H1 (cell line): ENCODE data around the gene FAM120B. TPM values are rescaled to one million over a fixed set of nuclear protein-coding genes. Genes with fewer than 3 reads are reported as not detected.

ENCODE experiments used
- JUN ChIP-seq: IDR thresholded peaks from 2 replicates; pipeline ENCODE4 v1.6.1; 2011; ENCODE audit warnings: low read depth, mild to moderate bottlenecking, improper control_type of control experiment, low read length
- SRF ChIP-seq: IDR thresholded peaks from 2 replicates; pipeline ENCODE4 v1.6.1; 2011; ENCODE audit warnings: mild to moderate bottlenecking, low read depth, low read length, moderate library complexity
- polyA plus RNA-seq, 7 experiments: library from polyadenylated mRNA; depleted of rRNA in 3 of 7; stranded (reverse) in 5 of 7; unstranded in 2 of 7; fragments of >200 nt in 5 of 7; fragments of 200-250 nt in 2 of 7; gene quantifications; 1 replicate in 5 of 7; 2 replicates in 1 of 7; 4 replicates in 1 of 7; pipeline versions ENCODE4 v1.2.1 to v1.2.3, GENCODE V29; 2011 to 2013; ENCODE audit warnings: missing spikeins in 2 of 7, mixed read lengths in 2 of 7
- total RNA-seq: library from RNA; stranded (reverse); fragmentation: NEBNext Ultra II Directional; extraction: Animal tissue kit (Norgen Biotek cat#: 25700); gene quantifications from 2 replicates; pipeline ENCODE4 v1.2.1, GENCODE V29; 2021
- TF ChIP-seq, protein P1 (sequence below): IDR thresholded peaks from 2 replicates; pipeline ENCODE4 v1.6.1; 2012; ENCODE audit warnings: inconsistent platforms

FAM120B gene
- total and polyA plus RNA-seq, 2 of the 8 experiments (the other 6 are each of a cell fraction or from before 2014, with no cell fraction given), result 5.1 to 12.5 TPM

DNA sequence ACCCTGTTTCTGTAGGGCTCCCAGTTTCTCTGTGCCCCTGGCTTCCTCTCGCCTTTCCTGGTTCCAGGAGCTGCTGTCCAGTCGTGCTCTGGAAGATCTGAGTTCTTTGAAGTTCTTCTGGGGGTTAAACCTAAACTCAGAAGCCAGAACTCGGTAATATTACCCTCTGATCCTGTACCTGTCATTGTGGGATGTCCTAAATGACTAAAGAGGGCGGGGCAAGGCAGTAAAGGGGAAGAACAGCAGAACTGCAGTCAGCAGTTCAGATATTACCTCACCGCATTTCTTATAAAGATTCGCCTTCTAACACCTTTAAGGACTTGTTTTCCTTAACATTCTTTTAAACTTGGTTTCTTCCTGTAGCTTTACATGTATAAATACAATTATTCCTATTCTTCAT lies 63.9 kb downstream of the FAM120B start (continued):
- TF ChIP-seq SRF (no peak), JUN (no peak)
- TF ChIP-seq, protein P1, sequence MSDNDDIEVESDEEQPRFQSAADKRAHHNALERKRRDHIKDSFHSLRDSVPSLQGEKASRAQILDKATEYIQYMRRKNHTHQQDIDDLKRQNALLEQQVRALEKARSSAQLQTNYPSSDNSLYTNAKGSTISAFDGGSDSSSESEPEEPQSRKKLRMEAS, result no peak
- TF ChIP-seq, all 59 proteins: peak for 0
